HEK293 (cell line): ENCODE measurements around the gene MICU1.
A peak's percentile ranks its signal among the peaks of the same experiment; 100 is the strongest.
"Not testable (repeated sequence)": the region's sequence is repeated elsewhere in the genome, so short reads cannot be mapped to it uniquely, and the experiment has no call there.

Experiments
- CTCF ChIA-PET: fragments of 350-600 bp; formaldehyde crosslinking; extraction: SDS; loops from one replicate; lab custom pipeline; 2021; ENCODE audit warnings: antibody characterized with exemption; lab: Yijun Ruan, JAX
- POLR2A ChIA-PET: fragments of 300-600 bp; formaldehyde crosslinking; extraction: SDS; loops from one replicate; lab custom pipeline; 2020; ENCODE audit warnings: antibody characterized with exemption, inconsistent platforms; lab: Yijun Ruan, JAX
- H3K27ac ChIP-seq: fragments of 200-500 bp; sonication (Bioruptor generic); 2 replicates; pipeline ENCODE4 v1.5.1; 2014; ENCODE audit warnings: low read depth, low read length, control low read depth, inconsistent platforms; ENCODE audit errors: extremely low read depth
- H3K36me3 ChIP-seq, 2 experiments: fragments of 200-500 bp in 1 of 2; sonication (Bioruptor generic) in 1 of 2; 1 replicate in 1 of 2; 2 replicates in 1 of 2; pipeline ENCODE4 v1.5.1; 2014 to 2017; ENCODE audit warnings: inconsistent platforms in 2 of 2, low read length in 2 of 2; ENCODE audit not compliant: control insufficient read depth in 2 of 2, insufficient read depth in 1 of 2
- H3K4me1 ChIP-seq: fragments of 200-500 bp; sonication (Bioruptor generic); 2 replicates; pipeline ENCODE4 v1.5.1; 2014; ENCODE audit warnings: mild to moderate bottlenecking, low read length, inconsistent platforms; ENCODE audit not compliant: control insufficient read depth, insufficient read depth
- H3K4me3 ChIP-seq: 2 replicates; pipeline ENCODE4 v1.5.1; 2011; ENCODE audit warnings: low read depth, mild to moderate bottlenecking, control low read depth, low read length, moderate library complexity
- H3K9me3 ChIP-seq: fragments of 200-500 bp; sonication (Bioruptor generic); 2 replicates; pipeline ENCODE4 v1.5.1; 2014; ENCODE audit warnings: low read depth, low read length, inconsistent platforms; ENCODE audit not compliant: control insufficient read depth, insufficient read depth
- BCL11B ChIP-seq: fragments of 450-650 bp; formaldehyde crosslinking; IDR thresholded peaks from 2 replicates; pipeline ENCODE4 v1.5.1; 2016; ENCODE audit warnings: low read depth, missing biosample characterization, missing genetic modification characterization
- MYNN ChIP-seq: fragments of 450-650 bp; formaldehyde crosslinking; IDR thresholded peaks from 2 replicates; pipeline ENCODE4 v1.5.1; 2016; ENCODE audit warnings: missing biosample characterization, missing genetic modification characterization, borderline replicate concordance
- ZNF146 ChIP-seq: fragments of 450-650 bp; formaldehyde crosslinking; IDR thresholded peaks from 2 replicates; pipeline ENCODE4 v1.5.1; 2016; ENCODE audit warnings: missing biosample characterization, missing genetic modification characterization
- ZNF23 ChIP-seq: fragments of 450-650 bp; formaldehyde crosslinking; IDR thresholded peaks from 2 replicates; pipeline ENCODE4 v1.5.1; 2016; ENCODE audit warnings: missing biosample characterization, missing genetic modification characterization, borderline replicate concordance
- ZNF354C ChIP-seq: fragments of 450-650 bp; formaldehyde crosslinking; IDR thresholded peaks from 2 replicates; pipeline ENCODE4 v1.5.1; 2016; ENCODE audit warnings: missing biosample characterization, missing genetic modification characterization, low read depth, borderline replicate concordance
- ZNF626 ChIP-seq: fragments of 450-650 bp; sonication (Bioruptor Pico); formaldehyde crosslinking; IDR thresholded peaks from 2 replicates; pipeline ENCODE4 v1.5.1; 2018; ENCODE audit warnings: missing biosample characterization, missing genetic modification characterization, inconsistent platforms
- TF ChIP-seq, protein P1 (sequence below): fragments of 450-650 bp; formaldehyde crosslinking; conservative IDR thresholded peaks from 2 replicates; pipeline ENCODE4 v1.5.1; 2016; ENCODE audit warnings: low read depth, missing biosample characterization, missing genetic modification characterization
- TF ChIP-seq, protein P2 (sequence below): fragments of 450-650 bp; formaldehyde crosslinking; IDR thresholded peaks from 2 replicates; pipeline ENCODE4 v1.5.1; 2016; ENCODE audit warnings: missing biosample characterization, missing genetic modification characterization
- TF ChIP-seq, protein P3 (sequence below): fragments of 450-650 bp; formaldehyde crosslinking; IDR thresholded peaks from 2 replicates; pipeline ENCODE4 v1.5.1; 2017; ENCODE audit warnings: missing biosample characterization, missing genetic modification characterization
- TF ChIP-seq, protein P4 (sequence below): fragments of 450-650 bp; formaldehyde crosslinking; IDR thresholded peaks from 2 replicates; pipeline ENCODE4 v1.5.1; 2016; ENCODE audit warnings: missing biosample characterization, missing genetic modification characterization, borderline replicate concordance
- TF ChIP-seq, protein P5 (sequence below): fragments of 450-650 bp; formaldehyde crosslinking; IDR thresholded peaks from 2 replicates; pipeline ENCODE4 v1.5.1; 2017; ENCODE audit warnings: missing biosample characterization, missing genetic modification characterization

The MICU1 gene

DNA sequence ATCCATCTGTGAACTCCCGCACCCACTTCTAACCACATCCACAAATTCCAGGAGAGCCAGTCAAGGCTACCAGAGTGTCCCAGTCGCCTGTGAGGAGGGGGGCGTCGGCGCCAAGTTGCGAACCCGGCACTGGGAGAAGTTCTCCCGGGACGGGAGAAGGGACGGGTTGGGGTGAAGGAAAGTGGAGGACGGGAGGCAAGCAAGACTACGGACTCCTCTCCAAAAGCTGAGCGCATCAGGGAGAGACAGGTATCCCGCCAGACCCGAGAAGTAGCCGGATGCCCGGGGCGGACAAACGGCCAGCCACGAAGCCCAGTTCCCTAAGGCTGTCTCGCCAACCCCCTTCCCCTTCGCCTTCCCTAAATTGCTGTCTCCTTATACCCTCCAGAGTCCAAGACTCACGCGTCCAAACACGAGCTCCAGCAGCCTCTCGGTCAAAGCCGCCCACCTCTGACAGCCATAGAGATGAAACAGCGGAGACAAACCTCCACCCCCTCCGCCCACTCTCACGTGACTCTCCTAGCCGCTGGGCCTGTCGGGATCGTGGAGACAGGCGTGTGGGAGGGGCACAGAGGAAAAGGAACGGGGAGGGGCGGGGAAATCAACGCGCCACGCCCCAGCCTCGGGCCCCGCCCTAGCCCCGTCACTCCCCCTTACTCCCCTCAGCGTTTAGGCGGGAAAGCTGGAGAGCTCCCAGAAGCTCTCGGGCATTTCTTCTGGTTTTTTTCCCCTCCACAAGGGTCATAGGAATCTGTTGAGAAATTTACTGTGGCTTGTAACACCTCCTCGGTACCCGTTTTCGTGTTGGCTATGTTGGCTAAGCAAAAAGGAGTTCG, at the start of gene MICU1 (continued):
- TF ChIP-seq, protein P1, sequence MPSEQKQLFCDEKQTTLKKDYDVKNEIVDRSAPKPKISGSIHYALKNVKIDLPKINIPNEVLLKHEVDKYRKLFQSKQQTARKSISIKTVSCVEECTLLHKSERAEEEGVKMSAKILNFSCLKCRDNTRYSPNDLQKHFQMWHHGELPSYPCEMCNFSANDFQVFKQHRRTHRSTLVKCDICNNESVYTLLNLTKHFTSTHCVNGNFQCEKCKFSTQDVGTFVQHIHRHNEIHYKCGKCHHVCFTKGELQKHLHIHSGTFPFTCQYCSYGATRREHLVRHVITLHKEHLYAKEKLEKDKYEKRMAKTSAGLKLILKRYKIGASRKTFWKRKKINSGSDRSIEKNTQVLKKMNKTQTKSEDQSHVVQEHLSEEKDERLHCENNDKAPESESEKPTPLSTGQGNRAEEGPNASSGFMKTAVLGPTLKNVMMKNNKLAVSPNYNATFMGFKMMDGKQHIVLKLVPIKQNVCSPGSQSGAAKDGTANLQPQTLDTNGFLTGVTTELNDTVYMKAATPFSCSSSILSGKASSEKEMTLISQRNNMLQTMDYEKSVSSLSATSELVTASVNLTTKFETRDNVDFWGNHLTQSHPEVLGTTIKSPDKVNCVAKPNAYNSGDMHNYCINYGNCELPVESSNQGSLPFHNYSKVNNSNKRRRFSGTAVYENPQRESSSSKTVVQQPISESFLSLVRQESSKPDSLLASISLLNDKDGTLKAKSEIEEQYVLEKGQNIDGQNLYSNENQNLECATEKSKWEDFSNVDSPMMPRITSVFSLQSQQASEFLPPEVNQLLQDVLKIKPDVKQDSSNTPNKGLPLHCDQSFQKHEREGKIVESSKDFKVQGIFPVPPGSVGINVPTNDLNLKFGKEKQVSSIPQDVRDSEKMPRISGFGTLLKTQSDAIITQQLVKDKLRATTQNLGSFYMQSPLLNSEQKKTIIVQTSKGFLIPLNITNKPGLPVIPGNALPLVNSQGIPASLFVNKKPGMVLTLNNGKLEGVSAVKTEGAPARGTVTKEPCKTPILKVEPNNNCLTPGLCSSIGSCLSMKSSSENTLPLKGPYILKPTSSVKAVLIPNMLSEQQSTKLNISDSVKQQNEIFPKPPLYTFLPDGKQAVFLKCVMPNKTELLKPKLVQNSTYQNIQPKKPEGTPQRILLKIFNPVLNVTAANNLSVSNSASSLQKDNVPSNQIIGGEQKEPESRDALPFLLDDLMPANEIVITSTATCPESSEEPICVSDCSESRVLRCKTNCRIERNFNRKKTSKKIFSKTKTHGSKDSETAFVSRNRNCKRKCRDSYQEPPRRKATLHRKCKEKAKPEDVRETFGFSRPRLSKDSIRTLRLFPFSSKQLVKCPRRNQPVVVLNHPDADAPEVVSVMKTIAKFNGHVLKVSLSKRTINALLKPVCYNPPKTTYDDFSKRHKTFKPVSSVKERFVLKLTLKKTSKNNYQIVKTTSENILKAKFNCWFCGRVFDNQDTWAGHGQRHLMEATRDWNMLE (tag by site-specific recombination): no peak
- no peak for TF ChIP-seq BCL11B (tag by site-specific recombination)

DNA sequence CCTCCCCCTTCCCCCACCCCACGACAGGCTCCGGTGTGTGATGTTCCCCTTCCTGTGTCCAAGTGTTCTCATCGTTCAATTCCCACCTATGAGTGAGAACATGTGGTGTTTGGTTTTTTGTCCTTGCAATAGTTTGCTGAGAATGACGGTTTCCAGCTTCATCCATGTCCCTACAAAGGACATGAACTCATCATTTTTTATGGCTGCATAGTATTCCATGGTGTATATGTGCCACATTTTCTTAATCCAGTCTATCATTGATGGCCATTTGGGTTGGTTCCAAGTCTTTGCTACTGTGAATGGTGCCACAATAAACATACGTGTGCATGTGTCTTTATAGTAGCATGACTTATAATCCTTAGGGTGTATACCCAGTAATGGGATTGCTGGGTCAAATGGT, 48.3 kb upstream of the MICU1 start:
- H3K4me3 ChIP-seq, H3K4me1 ChIP-seq, H3K9me3 ChIP-seq, POLR2A ChIA-PET, H3K36me3 ChIP-seq, H3K27ac ChIP-seq, CTCF ChIA-PET: not testable (repeated sequence)
- TF ChIP-seq ZNF146 (tag by site-specific recombination): peak; percentile 96
- TF ChIP-seq, protein P2, sequence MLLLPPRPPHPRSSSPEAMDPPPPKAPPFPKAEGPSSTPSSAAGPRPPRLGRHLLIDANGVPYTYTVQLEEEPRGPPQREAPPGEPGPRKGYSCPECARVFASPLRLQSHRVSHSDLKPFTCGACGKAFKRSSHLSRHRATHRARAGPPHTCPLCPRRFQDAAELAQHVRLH: peak; percentile 52

DNA sequence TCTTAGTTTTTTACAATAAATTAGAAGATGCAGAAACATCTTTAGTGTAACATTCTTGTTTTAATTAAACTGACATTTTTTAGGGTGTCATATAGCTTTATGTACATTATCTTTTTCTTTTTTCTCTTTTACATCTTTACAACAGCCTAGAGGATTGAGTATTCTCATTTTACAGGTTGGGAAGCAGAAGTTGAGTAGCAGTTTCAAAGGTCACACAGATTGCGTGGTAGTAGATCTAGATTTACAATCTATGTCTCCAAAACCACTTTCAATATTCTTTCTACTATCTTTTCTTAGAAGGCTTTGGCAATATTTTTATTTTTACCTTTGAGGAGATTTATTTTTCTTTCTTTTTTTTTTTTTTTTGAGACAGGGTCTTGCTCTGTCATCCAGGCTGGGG, 47.4 kb upstream of the MICU1 start:
- ChIA-PET POLR2A (no interaction called here), CTCF (no interaction called here)
- no peak overlapping the region for H3K4me3 ChIP-seq
- H3K36me3 ChIP-seq: no peaks in the 10 kb centered on the region
- H3K4me1 ChIP-seq: no peaks in the 10 kb centered on the region
- TF ChIP-seq, protein P3, sequence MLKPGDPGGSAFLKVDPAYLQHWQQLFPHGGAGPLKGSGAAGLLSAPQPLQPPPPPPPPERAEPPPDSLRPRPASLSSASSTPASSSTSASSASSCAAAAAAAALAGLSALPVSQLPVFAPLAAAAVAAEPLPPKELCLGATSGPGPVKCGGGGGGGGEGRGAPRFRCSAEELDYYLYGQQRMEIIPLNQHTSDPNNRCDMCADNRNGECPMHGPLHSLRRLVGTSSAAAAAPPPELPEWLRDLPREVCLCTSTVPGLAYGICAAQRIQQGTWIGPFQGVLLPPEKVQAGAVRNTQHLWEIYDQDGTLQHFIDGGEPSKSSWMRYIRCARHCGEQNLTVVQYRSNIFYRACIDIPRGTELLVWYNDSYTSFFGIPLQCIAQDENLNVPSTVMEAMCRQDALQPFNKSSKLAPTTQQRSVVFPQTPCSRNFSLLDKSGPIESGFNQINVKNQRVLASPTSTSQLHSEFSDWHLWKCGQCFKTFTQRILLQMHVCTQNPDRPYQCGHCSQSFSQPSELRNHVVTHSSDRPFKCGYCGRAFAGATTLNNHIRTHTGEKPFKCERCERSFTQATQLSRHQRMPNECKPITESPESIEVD (tag by site-specific recombination): 0 out of 2 replicates have a peak, but pooled peaks have one; percentile 21
- TF ChIP-seq ZNF626 (tag by site-specific recombination): no peak
- no peaks in the 10 kb centered on the region for H3K9me3 ChIP-seq
- no peak overlapping the region for H3K27ac ChIP-seq

DNA sequence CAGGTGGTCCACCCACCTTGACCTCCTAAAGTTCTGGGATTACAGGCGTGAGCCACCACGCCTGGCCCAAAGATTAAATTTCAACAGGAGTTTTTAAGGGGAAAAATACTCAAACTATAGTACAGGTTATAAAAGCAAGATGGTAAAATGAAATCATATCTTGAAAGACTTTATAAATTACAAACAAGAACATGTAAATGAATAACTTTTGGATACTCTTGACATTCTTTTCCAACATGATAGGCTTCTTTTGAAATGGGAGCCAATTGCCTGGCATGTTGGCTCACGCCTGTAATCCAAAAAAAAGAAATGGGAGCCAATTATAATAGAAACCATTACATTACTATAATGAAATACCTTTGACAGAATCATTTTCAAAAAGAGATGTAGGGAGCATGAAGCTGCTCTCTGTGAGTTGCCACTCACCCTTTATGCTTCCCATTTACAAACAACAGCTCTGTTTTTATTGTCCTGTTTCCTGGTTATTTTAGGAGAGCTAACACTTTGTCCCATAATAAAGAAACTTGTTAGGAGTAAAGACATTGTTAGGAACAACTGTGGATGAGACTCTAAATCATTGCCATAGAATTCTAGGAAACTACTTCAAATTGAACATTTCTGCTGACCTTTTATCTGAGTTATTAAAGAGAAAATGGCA, 41.5 kb upstream of the MICU1 start:
- CTCF ChIA-PET: no interaction called here
- no peaks in the 10 kb centered on the region for H3K9me3 ChIP-seq
- POLR2A ChIA-PET: no interaction called here
- TF ChIP-seq, protein P4, sequence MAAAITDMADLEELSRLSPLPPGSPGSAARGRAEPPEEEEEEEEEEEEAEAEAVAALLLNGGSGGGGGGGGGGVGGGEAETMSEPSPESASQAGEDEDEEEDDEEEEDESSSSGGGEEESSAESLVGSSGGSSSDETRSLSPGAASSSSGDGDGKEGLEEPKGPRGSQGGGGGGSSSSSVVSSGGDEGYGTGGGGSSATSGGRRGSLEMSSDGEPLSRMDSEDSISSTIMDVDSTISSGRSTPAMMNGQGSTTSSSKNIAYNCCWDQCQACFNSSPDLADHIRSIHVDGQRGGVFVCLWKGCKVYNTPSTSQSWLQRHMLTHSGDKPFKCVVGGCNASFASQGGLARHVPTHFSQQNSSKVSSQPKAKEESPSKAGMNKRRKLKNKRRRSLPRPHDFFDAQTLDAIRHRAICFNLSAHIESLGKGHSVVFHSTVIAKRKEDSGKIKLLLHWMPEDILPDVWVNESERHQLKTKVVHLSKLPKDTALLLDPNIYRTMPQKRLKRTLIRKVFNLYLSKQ (tag by site-specific recombination): no peak
- TF ChIP-seq ZNF23 (tag by site-specific recombination): no peak
- no peak for TF ChIP-seq MYNN
- no peak for TF ChIP-seq ZNF354C (tag by site-specific recombination)
- TF ChIP-seq, protein P5, sequence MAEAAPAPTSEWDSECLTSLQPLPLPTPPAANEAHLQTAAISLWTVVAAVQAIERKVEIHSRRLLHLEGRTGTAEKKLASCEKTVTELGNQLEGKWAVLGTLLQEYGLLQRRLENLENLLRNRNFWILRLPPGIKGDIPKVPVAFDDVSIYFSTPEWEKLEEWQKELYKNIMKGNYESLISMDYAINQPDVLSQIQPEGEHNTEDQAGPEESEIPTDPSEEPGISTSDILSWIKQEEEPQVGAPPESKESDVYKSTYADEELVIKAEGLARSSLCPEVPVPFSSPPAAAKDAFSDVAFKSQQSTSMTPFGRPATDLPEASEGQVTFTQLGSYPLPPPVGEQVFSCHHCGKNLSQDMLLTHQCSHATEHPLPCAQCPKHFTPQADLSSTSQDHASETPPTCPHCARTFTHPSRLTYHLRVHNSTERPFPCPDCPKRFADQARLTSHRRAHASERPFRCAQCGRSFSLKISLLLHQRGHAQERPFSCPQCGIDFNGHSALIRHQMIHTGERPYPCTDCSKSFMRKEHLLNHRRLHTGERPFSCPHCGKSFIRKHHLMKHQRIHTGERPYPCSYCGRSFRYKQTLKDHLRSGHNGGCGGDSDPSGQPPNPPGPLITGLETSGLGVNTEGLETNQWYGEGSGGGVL (tag by site-specific recombination): no peak
- TF ChIP-seq ZNF146 (tag by site-specific recombination): no peak
- TF ChIP-seq, all 188 proteins: peak for 0
- no peak overlapping the region for H3K27ac ChIP-seq
- H3K4me1 ChIP-seq: no peaks in the 10 kb centered on the region
- H3K4me3 ChIP-seq: no peak overlapping the region
- no peaks in the 10 kb centered on the region for H3K36me3 ChIP-seq
